Measurements from ENCODE around the gene ADPRHL1.

Gene ADPRHL1

GRCh38 chr13:113414335-113414734 lies 39.0 kb downstream of the ADPRHL1 start:
- no peak for DNase-seq

- DNase-seq, result no peak
These were observed 39.4 kb downstream of the ADPRHL1 start for GRCh38 chr13:113413898-113414282.

GRCh38 chr13:113413178-113413897 lies 40.0 kb downstream of the ADPRHL1 start:
- DNase-seq, result no peak

GRCh38 chr13:113412440-113412839 lies 40.8 kb downstream of the ADPRHL1 start:
- DNase-seq, result no peak

GRCh38 chr13:113411216-113412023 lies 41.9 kb downstream of the ADPRHL1 start:
- DNase-seq, result peak; percentile 91

GRCh38 chr13:113410472-113411201 lies 42.7 kb downstream of the ADPRHL1 start:
- DNase-seq, result peak; percentile 75

GRCh38 chr13:113408562-113408961 lies 44.7 kb downstream of the ADPRHL1 start:
- DNase-seq, result no peak

- DNase-seq, result no peak
These were observed 45.5 kb downstream of the ADPRHL1 start for GRCh38 chr13:113407531-113408393.

- DNase-seq, result no peak
These were observed 46.2 kb downstream of the ADPRHL1 start for GRCh38 chr13:113407103-113407530.

GRCh38 chr13:113406321-113407102 lies 46.8 kb downstream of the ADPRHL1 start:
- DNase-seq, result no peak

GRCh38 chr13:113405481-113406300 lies 47.6 kb downstream of the ADPRHL1 start:
- no peak for DNase-seq

GRCh38 chr13:113404723-113405471 lies 48.4 kb downstream of the ADPRHL1 start:
- DNase-seq, result no peak

GRCh38 chr13:113404366-113404722 lies 48.9 kb downstream of the ADPRHL1 start:
- no peak for DNase-seq

- no peak for DNase-seq
These were observed 49.8 kb downstream of the ADPRHL1 start for GRCh38 chr13:113403255-113404104.

GRCh38 chr13:113402471-113403254 lies 50.6 kb downstream of the ADPRHL1 start:
- DNase-seq, result no peak

- DNase-seq, result no peak
These were observed 51.6 kb downstream of the ADPRHL1 start for GRCh38 chr13:113401452-113402415.
